GM20000 (cell line): Measurements from ENCODE around the gene IRF2BP1.
A peak's percentile ranks its signal among the peaks of the same experiment; 100 is the strongest.

Experiments used
- DNase-seq: peaks from one replicate; pipeline ENCODE4 v3.0.0; 2012; ENCODE audit warnings: low spot score
- TF ChIP-seq, protein P1 (sequence below): IDR thresholded peaks from 2 replicates; pipeline ENCODE4 v1.5.1; 2012; ENCODE audit warnings: mild to moderate bottlenecking, control low read depth; ENCODE audit errors: extremely low read depth, missing control alignments

IRF2BP1 gene, protein sequence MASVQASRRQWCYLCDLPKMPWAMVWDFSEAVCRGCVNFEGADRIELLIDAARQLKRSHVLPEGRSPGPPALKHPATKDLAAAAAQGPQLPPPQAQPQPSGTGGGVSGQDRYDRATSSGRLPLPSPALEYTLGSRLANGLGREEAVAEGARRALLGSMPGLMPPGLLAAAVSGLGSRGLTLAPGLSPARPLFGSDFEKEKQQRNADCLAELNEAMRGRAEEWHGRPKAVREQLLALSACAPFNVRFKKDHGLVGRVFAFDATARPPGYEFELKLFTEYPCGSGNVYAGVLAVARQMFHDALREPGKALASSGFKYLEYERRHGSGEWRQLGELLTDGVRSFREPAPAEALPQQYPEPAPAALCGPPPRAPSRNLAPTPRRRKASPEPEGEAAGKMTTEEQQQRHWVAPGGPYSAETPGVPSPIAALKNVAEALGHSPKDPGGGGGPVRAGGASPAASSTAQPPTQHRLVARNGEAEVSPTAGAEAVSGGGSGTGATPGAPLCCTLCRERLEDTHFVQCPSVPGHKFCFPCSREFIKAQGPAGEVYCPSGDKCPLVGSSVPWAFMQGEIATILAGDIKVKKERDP

DNA sequence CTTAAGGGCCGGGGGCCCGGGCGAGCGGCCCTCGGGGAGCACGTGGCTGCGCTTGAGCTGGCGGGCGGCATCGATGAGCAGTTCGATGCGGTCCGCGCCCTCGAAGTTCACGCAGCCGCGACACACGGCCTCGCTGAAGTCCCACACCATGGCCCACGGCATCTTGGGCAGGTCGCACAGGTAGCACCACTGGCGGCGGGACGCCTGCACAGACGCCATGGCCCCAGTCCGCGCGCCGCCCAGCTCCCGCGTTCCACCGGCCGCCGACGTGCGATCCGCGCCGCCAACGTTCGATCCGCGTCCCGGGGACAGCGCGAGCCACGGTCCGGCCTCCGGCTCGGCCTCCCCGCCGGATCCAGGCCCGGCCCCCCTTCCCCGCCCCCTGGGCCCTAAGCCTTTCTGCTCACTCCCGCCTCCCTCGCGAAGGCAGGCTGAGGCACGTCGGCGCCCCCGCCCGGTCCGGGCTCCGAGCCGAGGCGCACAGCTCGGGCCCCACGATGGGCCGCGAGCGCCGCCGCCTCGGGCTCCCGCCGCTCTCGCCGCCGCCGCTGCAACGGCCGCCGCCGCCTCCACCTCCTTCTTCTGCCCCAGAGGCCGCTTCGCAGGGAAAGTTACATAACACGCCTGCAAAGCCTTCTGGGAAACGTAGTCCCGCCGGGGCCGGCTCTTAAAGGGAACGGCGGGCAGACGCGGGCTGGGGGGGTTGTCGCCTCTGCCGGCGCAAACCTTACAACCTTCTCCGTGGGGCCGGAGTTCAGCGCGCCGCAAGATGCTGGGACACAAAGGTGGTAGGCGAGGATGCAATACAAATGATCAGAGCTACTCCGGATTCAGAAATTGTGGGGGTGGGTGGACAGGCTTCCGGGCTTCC lies at the start of gene IRF2BP1:
Gene IRF2BP1 (minus strand): TSS at position 586 of the 871 bp plus-strand sequence. CDS start 367 bp downstream, at position 219.
- TF ChIP-seq, protein P1, sequence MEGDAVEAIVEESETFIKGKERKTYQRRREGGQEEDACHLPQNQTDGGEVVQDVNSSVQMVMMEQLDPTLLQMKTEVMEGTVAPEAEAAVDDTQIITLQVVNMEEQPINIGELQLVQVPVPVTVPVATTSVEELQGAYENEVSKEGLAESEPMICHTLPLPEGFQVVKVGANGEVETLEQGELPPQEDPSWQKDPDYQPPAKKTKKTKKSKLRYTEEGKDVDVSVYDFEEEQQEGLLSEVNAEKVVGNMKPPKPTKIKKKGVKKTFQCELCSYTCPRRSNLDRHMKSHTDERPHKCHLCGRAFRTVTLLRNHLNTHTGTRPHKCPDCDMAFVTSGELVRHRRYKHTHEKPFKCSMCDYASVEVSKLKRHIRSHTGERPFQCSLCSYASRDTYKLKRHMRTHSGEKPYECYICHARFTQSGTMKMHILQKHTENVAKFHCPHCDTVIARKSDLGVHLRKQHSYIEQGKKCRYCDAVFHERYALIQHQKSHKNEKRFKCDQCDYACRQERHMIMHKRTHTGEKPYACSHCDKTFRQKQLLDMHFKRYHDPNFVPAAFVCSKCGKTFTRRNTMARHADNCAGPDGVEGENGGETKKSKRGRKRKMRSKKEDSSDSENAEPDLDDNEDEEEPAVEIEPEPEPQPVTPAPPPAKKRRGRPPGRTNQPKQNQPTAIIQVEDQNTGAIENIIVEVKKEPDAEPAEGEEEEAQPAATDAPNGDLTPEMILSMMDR = no peak
- DNase-seq = peak; percentile 93

DNA sequence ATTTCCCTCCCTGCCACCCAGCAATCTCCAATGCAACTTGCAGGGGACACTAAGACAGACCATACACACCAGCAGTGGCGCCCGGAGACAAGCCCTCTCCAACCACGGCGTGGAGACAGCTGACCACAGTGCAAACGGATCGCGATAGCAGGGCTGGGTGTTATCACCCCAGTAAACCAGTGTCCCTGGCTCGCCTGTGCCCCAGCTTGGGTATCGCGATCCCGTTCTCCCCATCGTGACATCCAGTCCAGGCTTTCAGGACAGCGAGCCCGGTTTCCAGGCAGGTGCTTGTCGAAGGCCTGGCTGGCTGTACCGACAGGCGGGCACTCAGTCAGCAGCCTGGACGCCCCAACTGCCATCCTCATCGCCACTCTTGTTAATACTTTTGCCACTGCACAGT lies 49.3 kb upstream of the IRF2BP1 start:
- no peak for DNase-seq
- TF ChIP-seq, protein P1 = no peak

DNA sequence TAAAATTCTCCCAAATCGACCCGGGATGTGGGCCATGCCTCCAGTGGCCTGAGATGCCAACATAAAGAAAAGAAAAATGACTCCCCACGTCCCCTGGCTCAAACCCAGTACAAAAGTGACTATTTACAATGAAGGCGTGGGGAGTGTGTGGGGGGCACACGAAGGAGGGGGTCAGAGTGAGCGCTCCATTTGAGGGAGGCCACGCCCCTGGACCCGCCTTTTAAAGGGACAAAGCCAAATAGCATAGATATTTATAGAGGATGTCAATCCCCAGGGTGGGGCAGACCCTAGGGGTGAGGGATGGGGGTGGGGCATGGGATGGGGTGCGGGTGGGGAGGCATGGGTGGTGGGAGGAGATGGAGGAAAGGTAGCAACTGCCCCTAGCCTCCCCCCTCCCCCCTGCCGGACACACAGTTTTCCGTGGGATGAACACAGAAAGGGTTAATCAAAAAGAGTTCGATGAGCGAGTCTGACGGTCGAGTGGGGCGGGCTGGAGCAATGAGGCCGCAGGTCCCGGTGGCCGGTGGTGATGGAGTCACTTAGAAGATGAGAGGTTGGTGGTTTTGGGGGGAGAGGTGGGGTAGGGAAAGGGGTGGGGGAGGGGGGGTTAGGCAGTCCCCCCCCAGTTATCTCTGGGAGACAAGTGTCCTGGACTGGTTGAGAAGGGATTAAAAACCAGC lies 48.8 kb upstream of the IRF2BP1 start:
- DNase-seq = no peak
- TF ChIP-seq, protein P1 = no peak

DNA sequence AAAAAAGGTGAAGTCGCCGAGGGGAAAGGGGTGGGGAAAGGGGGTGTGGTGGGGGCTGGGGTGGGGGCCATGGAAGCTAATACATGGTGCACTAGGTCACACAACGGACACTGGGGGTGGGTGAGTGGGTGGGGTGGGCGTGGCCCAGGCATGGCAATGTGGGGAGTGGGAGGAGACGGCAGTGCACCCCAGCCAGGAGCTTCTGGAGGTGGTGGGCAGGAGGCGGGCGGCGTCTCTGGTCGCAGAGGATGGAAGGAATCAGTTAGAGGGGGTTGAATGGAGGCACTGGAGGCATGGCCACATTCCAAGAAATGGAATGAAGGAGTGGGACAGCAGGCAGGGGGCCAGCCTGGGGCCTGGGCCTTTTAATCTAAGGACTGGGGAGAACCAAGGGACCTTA lies 47.8 kb upstream of the IRF2BP1 start:
- TF ChIP-seq, protein P1 = no peak
- DNase-seq = no peak

DNA sequence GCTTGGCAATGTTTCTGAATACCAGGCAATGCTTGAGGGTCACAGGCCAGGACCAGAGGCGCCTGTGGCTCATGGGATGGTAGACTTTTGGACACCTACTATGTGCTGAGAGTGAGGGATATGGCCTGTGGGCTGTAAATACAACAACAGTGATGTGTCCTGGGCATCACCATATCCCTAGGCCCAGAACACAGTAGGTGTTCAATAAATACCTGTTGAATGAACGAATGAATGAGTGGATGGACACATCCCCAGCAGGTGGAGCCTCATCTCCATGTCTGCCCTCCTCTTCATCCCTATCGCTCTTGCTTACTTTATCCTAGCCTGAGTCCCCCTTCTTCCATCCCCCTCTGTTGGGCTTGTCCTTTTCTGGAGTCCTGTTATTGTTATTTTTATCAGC lies 45.1 kb upstream of the IRF2BP1 start:
- TF ChIP-seq, protein P1 = no peak
- DNase-seq = no peak

DNA sequence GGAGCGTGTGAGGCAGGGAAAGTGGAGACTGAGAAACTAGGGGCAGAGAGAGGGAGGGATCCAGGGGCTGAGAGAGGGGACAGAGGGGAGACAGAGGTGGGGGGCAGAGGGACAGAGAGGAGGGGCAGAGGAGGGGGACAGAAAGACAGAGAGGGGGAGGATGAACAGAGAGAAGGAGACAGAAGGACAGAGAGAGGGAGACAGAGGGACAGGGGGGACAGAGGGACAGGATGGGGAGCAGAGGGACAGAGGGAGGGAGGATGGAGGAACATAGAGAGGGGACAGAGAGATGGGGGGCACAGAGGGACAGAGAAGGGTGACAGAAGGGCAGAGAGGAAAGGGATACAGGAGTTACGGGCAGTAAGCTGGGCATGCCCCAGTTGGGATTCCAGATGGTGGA lies 43.3 kb upstream of the IRF2BP1 start:
- no peak for DNase-seq
- TF ChIP-seq, protein P1 = no peak
